ENCODE measurements around the gene CDHR4. TPM values are rescaled to one million over a fixed set of nuclear protein-coding genes. Genes with fewer than 3 reads are reported as not detected.

CDHR4 gene
- total and polyA plus RNA-seq, 2 donors (not counting 1 experiment from before 2014, with no cell fraction given), result 0.18 to 0.32 TPM

DNA sequence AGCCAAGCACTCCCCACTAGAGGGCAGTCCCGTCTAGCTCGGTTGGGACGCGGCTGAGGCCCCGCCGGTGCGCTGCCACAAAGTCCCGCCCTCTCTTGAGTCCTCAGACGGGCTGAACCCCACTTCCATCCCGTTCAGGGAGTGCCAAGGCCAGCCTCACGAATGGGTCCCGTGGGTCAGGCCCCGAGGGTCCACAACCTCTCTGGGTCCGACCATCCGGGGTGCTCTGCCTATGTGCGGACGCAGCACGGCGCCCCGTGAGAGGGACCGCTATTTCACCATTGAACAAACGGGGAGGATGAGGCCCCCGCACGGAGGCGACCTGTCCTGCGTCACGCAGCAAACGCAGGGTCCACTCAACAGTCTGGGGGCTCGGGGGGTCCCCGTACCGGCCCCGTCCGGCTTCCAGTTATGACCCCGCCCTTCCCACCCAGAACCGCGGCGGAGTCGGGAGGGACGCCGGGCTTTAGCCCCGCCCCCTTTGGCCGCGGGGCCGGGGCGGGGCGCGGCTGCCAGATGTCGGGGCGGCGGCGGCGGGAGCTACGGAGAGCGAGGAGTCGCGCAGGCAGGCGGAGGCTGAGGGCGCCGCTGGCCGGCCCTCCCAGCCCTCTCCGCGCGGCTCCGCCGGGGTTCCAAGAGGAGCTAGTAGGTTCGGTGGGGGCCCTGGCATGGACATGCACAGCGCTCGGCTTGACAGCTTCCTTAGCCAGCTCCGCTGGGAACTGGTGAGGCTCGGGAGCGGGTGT, 3.2 kb upstream of the CDHR4 start, which contains the start of gene INKA1:
Gene INKA1 (plus strand): TSS at position 543 of the 746 bp plus-strand sequence. CDS start 132 bp downstream, at position 675.
- Histone ChIP-seq H3K79me2 (ENCODE audit: control insufficient read depth, insufficient read depth, low read length) (peaks cover 10% of the 10 kb centered on the region), H3K4me2 (replicated peaks; ENCODE audit: low read depth, low read length, poor library complexity, severe bottlenecking) (peak within 1 kb of the TSS; percentile 99), H4K20me1 (ENCODE audit: control insufficient read depth, insufficient read depth, low read length, poor library complexity, severe bottlenecking) (no peaks in the 10 kb centered on the region), H3K27ac (ENCODE audit: low read length in 2 of 2) (peak within 1 kb of the TSS; percentile 91 to 97), H3K27me3 (replicated peaks in 1 of 4; ENCODE audit: control extremely low read depth in 1 of 4, control insufficient read depth in 3 of 4, insufficient read depth in 4 of 4, low read length in 3 of 4) (peaks cover 0 to 3% (median 0%) of the 10 kb centered on the region in 4 experiments), H3K4me1 (ENCODE audit: control insufficient read depth in 2 of 2, insufficient read depth in 2 of 2, low read length in 2 of 2) (peaks cover 42 to 47% of the 10 kb centered on the region in 2 donors), H2AFZ (ENCODE audit: insufficient read depth, low read depth, low read length, poor library complexity, severe bottlenecking) (peak within 1 kb of the TSS; percentile 90), H3K4me3 (ENCODE audit: control extremely low read depth in 1 of 5, extremely low read depth in 1 of 5, insufficient read depth in 1 of 5, low read depth in 2 of 5, low read length in 4 of 5) (peak within 1 kb of the TSS; percentile 73 to 99 (median 95)), H3K36me3 (replicated peaks in 1 of 2; ENCODE audit: control extremely low read depth in 1 of 2, control insufficient read depth in 1 of 2, extremely low read depth in 1 of 2, insufficient read depth in 2 of 2, low read length in 1 of 2) (peaks cover 0 to 6% of the 10 kb centered on the region in 2 experiments), H3K9me3 (ENCODE audit: control extremely low read depth in 1 of 3, control insufficient read depth in 2 of 3, insufficient read depth in 1 of 3, low read length in 2 of 3) (no peaks in the 10 kb centered on the region), H3K9ac (ENCODE audit: low read length) (peak within 1 kb of the TSS; percentile 98)
- ATAC-seq (ENCODE audit: low read depth), result peak; percentile 63
- Mint-ChIP-seq H3K4me1 (peaks cover 52% of the 10 kb centered on the region), H3K9me3 (ENCODE audit: insufficient read depth) (no peaks in the 10 kb centered on the region), H3K27me3 (peaks cover 5% of the 10 kb centered on the region), H3K4me3 (peak within 1 kb of the TSS; percentile 86), H3K27ac (peak within 1 kb of the TSS; percentile 98)
- TF ChIP-seq, protein P1, sequence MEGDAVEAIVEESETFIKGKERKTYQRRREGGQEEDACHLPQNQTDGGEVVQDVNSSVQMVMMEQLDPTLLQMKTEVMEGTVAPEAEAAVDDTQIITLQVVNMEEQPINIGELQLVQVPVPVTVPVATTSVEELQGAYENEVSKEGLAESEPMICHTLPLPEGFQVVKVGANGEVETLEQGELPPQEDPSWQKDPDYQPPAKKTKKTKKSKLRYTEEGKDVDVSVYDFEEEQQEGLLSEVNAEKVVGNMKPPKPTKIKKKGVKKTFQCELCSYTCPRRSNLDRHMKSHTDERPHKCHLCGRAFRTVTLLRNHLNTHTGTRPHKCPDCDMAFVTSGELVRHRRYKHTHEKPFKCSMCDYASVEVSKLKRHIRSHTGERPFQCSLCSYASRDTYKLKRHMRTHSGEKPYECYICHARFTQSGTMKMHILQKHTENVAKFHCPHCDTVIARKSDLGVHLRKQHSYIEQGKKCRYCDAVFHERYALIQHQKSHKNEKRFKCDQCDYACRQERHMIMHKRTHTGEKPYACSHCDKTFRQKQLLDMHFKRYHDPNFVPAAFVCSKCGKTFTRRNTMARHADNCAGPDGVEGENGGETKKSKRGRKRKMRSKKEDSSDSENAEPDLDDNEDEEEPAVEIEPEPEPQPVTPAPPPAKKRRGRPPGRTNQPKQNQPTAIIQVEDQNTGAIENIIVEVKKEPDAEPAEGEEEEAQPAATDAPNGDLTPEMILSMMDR (IDR thresholded peaks at IDR 0.05), result peak; percentile 84
- TF ChIP-seq EZH2 (IDR thresholded peaks at IDR 0.05; ENCODE audit: borderline replicate concordance, insufficient read depth, low read depth, low read length, poor library complexity, severe bottlenecking), result no peak
- ChIA-PET CTCF (interaction anchor here (0.6 to 15.1 kb wide), 20 partner anchors 11 to 1491 kb away, joined by 3 to 547 read pairs (median 4); partner anchors contain the start of genes AMIGO3, GNAI2, IP6K1 and UBA7), POLR2A (interaction anchor here (0.5 to 5.0 kb wide), 12 partner anchors 10 to 464 kb away, joined by 3 to 99 read pairs (median 5); partner anchors contain the start of genes AMIGO3, GMPPB, IP6K1 and UBA7)
- DNase-seq, result peak; percentile 94
- WGBS (ENCODE audit: insufficient coverage), result under 1% methylated on average over 71 of the region's 71 CpGs
- intact Hi-C loops (cut with micrococcal nuclease), result loop anchor here (1.0 to 5.0 kb wide), 8 partner anchors 17 to 424 kb away; partner anchors contain the start of genes AMIGO3, IP6K1, RBM6 and TRAIP

Measured in B cell (primary cell).